Stimulated activated CD8-positive, alpha-beta memory T cell treated with anti-CD3 and anti-CD28 coated beads, Interleukin-7, amount 100 ng/mL, for 4 hours (primary cell): ENCODE results near the gene ITPR1.

Experiments
- DNase-seq, 2 donors: peaks; one replicate each; pipeline ENCODE4 v3.0.0-alpha.2; 2020; ENCODE audit warnings: low read depth in 2 of 2

Gene ITPR1

GRCh38 chr3:4829031-4829394, 335.9 kb downstream of the ITPR1 start:
- DNase-seq: no peak

GRCh38 chr3:4830586-4830914, 337.4 kb downstream of the ITPR1 start:
- DNase-seq: no peak

DNA sequence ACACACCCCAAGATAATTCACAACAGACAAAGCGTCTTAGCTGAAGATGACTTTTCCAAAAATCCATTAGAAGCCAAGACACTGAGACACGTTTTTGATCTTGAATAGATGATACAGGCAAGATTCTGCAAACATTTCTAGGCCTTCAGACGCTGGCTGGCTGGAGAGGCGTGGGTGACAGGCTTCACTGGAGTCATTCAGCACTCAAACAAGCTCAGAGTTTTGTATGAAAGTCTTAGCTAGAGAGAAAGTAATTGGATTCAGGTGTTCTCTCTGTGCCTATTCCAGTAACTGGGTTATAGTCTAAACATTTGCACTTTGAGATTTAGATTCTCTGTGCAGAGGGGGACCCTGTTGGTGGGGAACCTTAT, 338.4 kb downstream of the ITPR1 start:
- peak in 1 of 2 donors; percentile 24 for DNase-seq

DNA sequence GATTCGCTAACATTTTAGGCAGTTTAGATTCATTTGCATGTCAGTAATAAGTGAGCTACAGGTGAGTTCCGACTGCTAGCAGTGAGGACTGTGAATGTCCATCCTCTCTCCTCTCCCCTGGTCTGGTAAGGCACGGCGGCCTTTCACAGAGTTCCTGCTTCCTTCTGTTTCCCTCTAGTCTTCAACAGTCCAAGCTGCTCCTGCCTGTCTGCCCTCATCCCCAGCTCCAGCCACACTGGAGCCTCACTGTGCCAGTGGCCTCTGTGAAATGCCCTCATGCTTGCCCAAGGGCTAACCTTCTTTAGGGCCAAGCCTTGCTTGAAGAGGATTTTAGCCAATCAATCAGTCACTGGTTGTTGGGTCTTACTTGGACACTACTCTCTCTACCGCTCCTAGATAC, 340.3 kb downstream of the ITPR1 start:
- no peak for DNase-seq

GRCh38 chr3:4834403-4834866, 341.3 kb downstream of the ITPR1 start:
- DNase-seq: peak; percentile 74 to 75

DNA sequence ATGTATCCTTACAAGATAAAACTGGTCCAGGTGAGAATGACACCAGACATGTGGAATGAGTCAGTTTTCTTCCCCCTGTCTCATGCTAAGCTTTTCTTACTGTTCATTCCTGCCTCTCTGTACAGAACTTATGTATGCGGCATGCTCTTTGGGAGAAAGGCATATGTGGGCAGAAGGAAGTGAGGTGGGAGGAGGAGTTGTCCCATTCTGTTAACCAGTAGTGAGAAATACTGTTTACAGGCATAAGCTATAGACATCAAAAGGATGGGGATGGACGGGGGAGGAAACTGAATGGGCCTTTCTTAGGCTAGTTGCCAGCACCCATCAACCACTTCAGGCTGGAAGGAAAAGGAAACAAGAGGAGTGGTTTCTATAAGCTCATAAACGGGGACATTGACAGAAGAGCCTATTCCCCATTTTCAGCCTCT, 342.5 kb downstream of the ITPR1 start:
- DNase-seq: no peak

GRCh38 chr3:4836516-4836915, 343.4 kb downstream of the ITPR1 start:
- no peak for DNase-seq

- DNase-seq: no peak
Measured at GRCh38 chr3:4837374-4837930, 344.3 kb downstream of the ITPR1 start.

GRCh38 chr3:4838621-4839022, 345.5 kb downstream of the ITPR1 start:
- DNase-seq: no peak

GRCh38 chr3:4839278-4839677, 346.1 kb downstream of the ITPR1 start:
- no peak for DNase-seq

DNA sequence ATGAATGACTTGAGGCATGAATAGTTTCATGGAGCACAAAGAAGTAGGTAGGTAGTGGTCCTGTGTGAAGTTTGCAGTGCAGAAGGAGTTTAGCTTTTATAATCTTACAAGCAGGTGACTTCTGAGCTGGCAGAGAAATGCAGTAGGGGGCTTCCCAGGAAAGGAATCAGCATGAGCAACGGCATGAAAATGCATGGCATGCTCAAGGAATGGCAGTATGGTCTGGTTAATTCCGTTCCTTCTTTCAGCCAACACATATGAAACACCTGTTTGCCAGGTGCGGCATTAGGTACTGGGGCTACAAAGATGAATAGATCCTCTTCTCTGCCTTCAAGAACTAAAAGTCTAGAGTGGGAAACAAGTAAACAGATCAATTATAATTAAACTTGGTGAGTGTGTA, 348.1 kb downstream of the ITPR1 start:
- DNase-seq: no peak

GRCh38 chr3:4841776-4842440, 348.8 kb downstream of the ITPR1 start:
- no peak for DNase-seq

GRCh38 chr3:4843619-4844018, 350.5 kb downstream of the ITPR1 start:
- no peak for DNase-seq

GRCh38 chr3:4845882-4846281, 352.7 kb downstream of the ITPR1 start:
- DNase-seq: no peak

- DNase-seq: no peak
Measured at GRCh38 chr3:4846543-4846942, 353.4 kb downstream of the ITPR1 start.

- DNase-seq: no peak
Measured at GRCh38 chr3:4848176-4848825, 355.2 kb downstream of the ITPR1 start.

DNA sequence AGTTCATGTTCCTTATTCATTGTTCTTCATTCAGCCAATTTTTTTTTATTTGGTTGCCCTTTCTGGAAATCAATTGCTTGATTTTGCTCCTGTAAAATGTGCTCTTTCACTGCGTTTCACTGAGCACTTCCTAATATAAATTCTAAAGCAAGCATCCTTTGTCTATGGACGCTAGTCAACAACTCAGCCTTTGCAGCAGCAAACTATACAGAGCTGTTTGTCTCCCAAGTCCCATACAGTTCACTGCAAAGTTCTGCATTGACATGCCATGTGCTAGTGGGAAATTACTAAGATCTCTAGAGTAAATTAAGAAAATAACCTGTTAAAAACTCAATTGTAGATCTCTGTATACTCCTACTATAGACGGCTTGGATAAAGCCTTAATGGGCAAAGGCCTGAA, 356.0 kb downstream of the ITPR1 start:
- no peak for DNase-seq

DNA sequence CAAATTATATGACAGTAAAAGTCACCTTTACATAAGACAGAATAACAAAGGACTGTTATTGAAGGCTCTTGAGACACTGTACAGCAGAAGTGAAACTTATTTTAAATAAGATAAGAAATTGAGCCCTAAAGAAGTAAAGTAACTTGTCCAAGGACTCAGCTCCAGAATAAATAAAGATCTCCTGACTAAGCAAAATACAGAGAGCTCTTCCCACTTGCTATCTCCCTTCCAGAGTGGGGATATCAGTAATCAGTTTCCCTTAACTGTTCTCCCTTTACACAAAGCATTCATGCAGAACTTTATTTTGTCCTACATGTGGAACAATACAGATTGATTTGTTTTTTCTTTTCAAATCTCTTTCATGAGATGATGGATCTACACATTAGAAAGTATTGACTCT, 356.6 kb downstream of the ITPR1 start:
- no peak for DNase-seq

GRCh38 chr3:4850211-4850927, 357.2 kb downstream of the ITPR1 start:
- no peak for DNase-seq

- DNase-seq: no peak
Measured at GRCh38 chr3:4850928-4851265, 357.7 kb downstream of the ITPR1 start.

GRCh38 chr3:4852780-4853748, 359.9 kb downstream of the ITPR1 start:
- no peak for DNase-seq

DNA sequence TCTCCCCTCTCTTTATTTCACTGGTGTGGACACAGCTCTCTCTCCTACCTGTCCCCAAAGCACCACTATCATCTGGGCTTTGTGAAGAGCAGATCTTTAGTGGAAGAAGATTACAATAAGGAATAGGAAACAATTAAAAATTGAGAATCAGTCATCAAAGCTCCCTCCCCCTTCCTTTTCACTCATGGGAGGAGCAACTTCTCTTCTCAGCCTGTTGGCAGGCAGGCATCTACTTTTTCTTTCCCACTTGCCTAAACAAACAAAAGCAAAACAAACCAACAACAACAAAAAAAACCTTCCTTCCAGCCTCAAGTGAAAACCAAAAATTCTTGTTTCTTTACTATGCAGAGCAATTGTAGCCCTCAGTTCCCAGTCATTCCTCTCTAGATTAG, 360.6 kb downstream of the ITPR1 start:
- no peak for DNase-seq
